Smooth muscle cell (in vitro differentiated cells): Measurements from ENCODE around the gene VDAC2. TPM values are rescaled to one million over a fixed set of nuclear protein-coding genes. Genes with fewer than 3 reads are reported as not detected.

Experiments used
- DNase-seq: peaks from one replicate; lab custom pipeline; 2025; ENCODE audit not compliant: unreplicated experiment; lab: John Stamatoyannopoulos, UW
- H2AFZ ChIP-seq: fragments of 200-600 bp; sonication (generic); 2 replicates; pipeline ENCODE4 v1.6.0; 2016; ENCODE audit warnings: antibody characterized with exemption, low read depth, mild to moderate bottlenecking
- H3F3A ChIP-seq: fragments of 200-600 bp; sonication (generic); 2 replicates; pipeline ENCODE4 v1.6.0; 2017; ENCODE audit warnings: antibody characterized with exemption, low read depth
- H3K27ac ChIP-seq: fragments of 200-600 bp; sonication (generic); 2 replicates; pipeline ENCODE4 v1.5.1; 2016; ENCODE audit warnings: low read depth, mild to moderate bottlenecking
- H3K27me3 ChIP-seq: fragments of 200-600 bp; sonication (generic); 2 replicates; pipeline ENCODE4 v1.6.1; 2016; ENCODE audit warnings: low read depth, mild to moderate bottlenecking
- H3K36me3 ChIP-seq: fragments of 200-600 bp; sonication (generic); 2 replicates; pipeline ENCODE4 v1.5.1; 2016; ENCODE audit warnings: low read depth
- H3K4me1 ChIP-seq: fragments of 200-600 bp; sonication (generic); 2 replicates; pipeline ENCODE4 v1.5.1; 2016; ENCODE audit warnings: low read depth
- H3K4me2 ChIP-seq: fragments of 200-600 bp; sonication (generic); 2 replicates; pipeline ENCODE4 v1.6.0; 2016; ENCODE audit warnings: mild to moderate bottlenecking
- H3K4me3 ChIP-seq: fragments of 200-600 bp; sonication (generic); 2 replicates; pipeline ENCODE4 v1.5.1; 2016; ENCODE audit warnings: mild to moderate bottlenecking
- H3K79me2 ChIP-seq: fragments of 200-600 bp; sonication (generic); 2 replicates; pipeline ENCODE4 v1.6.0; 2016; ENCODE audit warnings: low read depth, mild to moderate bottlenecking
- H3K9ac ChIP-seq: fragments of 200-600 bp; sonication (generic); 2 replicates; pipeline ENCODE4 v1.6.0; 2016; ENCODE audit warnings: low read depth
- H3K9me3 ChIP-seq: fragments of 200-600 bp; sonication (generic); replicated peaks from 2 replicates; pipeline ENCODE4 v1.5.1; 2016; ENCODE audit warnings: low read depth
- H4K20me1 ChIP-seq: fragments of 200-600 bp; sonication (generic); 2 replicates; pipeline ENCODE4 v1.6.0; 2016; ENCODE audit warnings: low read depth
- CTCF ChIP-seq: fragments of 200-600 bp; sonication (generic); IDR thresholded peaks from 2 replicates; pipeline ENCODE4 v1.5.1; 2017; ENCODE audit warnings: borderline replicate concordance, mild to moderate bottlenecking, antibody characterized with exemption; ENCODE audit not compliant: insufficient read depth, poor library complexity, severe bottlenecking
- WGBS: methylation state at CpG from one replicate; pipeline ENCODE4 v1.1.7; 2016; ENCODE audit warnings: low lambda C conversion rate; 5-methylcytosine and 5-hydroxymethylcytosine counted together
- polyA plus RNA-seq: library from polyadenylated mRNA; unstranded; fragments of >200 nt; fragmentation: Nextera tagmentation; extraction: Ambion mirVana; gene quantifications from 2 replicates; pipeline ENCODE4 v1.2.1, GENCODE V29; 2016
- total RNA-seq: library from RNA; depleted of rRNA; stranded (reverse); fragments of >200 nt; gene quantifications from 2 replicates; pipeline ENCODE4 v1.2.3, GENCODE V29; 2014

VDAC2 gene
- total and polyA plus RNA-seq, 2 experiments from 2014 or later = 183 to 207 TPM

GRCh38 chr10:75265856-75266255 is 55.3 kb downstream of the VDAC2 start:
- 81% methylated on average over 6 of the region's 6 CpGs for WGBS
- H3K79me2 ChIP-seq = no peaks in the 10 kb centered on the region
- no peak overlapping the region for H3K4me2 ChIP-seq
- H4K20me1 ChIP-seq = no peaks in the 10 kb centered on the region
- H3K36me3 ChIP-seq = no peaks in the 10 kb centered on the region
- no peak for DNase-seq
- no peak overlapping the region for H3K9ac ChIP-seq
- no peaks in the 10 kb centered on the region for H3F3A ChIP-seq
- no peak for TF ChIP-seq CTCF
- no peak overlapping the region for H3K27ac ChIP-seq
- no peaks in the 10 kb centered on the region for H3K4me1 ChIP-seq
- H2AFZ ChIP-seq = no peak overlapping the region
- H3K9me3 ChIP-seq = no peaks in the 10 kb centered on the region
- H3K4me3 ChIP-seq = no peak overlapping the region
- no peaks in the 10 kb centered on the region for H3K27me3 ChIP-seq

DNA sequence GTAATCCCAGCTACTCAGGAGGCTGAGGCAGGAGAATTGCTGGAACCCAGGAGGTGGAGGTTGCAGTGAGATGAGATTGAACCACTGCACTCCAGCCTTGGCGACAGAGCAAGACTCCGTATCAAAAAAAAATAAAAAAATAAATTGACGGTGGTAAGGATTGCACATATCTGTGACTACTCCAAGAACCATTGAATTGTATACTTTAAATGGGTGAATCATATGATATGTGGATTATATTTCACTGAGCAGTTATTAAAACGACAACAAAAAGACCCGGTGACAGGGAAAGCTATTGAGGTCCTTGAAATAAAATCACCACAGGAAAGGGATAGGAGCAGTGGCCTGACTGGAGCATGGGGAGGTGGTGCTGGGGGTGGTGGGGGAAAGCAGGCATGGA is 56.3 kb downstream of the VDAC2 start:
- Histone ChIP-seq H3K4me3 (no peak overlapping the region), H2AFZ (no peak overlapping the region), H3K9ac (no peak overlapping the region), H3K79me2 (no peaks in the 10 kb centered on the region), H3K9me3 (no peaks in the 10 kb centered on the region), H3K36me3 (no peaks in the 10 kb centered on the region), H3K4me1 (no peaks in the 10 kb centered on the region), H3K27me3 (no peaks in the 10 kb centered on the region), H3K27ac (no peak overlapping the region), H3F3A (no peaks in the 10 kb centered on the region), H3K4me2 (no peak overlapping the region), H4K20me1 (no peaks in the 10 kb centered on the region)
- no peak for TF ChIP-seq CTCF
- DNase-seq = no peak
- 78% methylated on average over 5 of the region's 5 CpGs for WGBS

GRCh38 chr10:75269605-75270004 is 59.0 kb downstream of the VDAC2 start:
- no peak for TF ChIP-seq CTCF
- Histone ChIP-seq H3K4me2 (no peak overlapping the region), H3F3A (no peaks in the 10 kb centered on the region)

GRCh38 chr10:75272094-75272493 is 61.5 kb downstream of the VDAC2 start:
- Histone ChIP-seq H3K36me3 (no peaks in the 10 kb centered on the region), H3K9ac (no peak overlapping the region), H3K27me3 (no peaks in the 10 kb centered on the region), H3K4me2 (no peak overlapping the region), H3K79me2 (no peaks in the 10 kb centered on the region), H3K9me3 (no peaks in the 10 kb centered on the region), H3K27ac (no peak overlapping the region), H3K4me3 (no peak overlapping the region), H2AFZ (no peak overlapping the region), H4K20me1 (no peaks in the 10 kb centered on the region), H3F3A (no peaks in the 10 kb centered on the region), H3K4me1 (no peaks in the 10 kb centered on the region)
- no peak for DNase-seq
- WGBS = over 99% methylated on average over 5 of the region's 5 CpGs
- TF ChIP-seq CTCF = no peak

More at GRCh38 chr10:75269605-75270004, 59.0 kb downstream of the VDAC2 start:
- Histone ChIP-seq H2AFZ (no peak overlapping the region), H3K9ac (no peak overlapping the region), H3K36me3 (no peaks in the 10 kb centered on the region), H3K4me3 (no peak overlapping the region), H3K27me3 (no peaks in the 10 kb centered on the region), H3K9me3 (no peaks in the 10 kb centered on the region), H4K20me1 (no peaks in the 10 kb centered on the region), H3K4me1 (no peaks in the 10 kb centered on the region), H3K79me2 (no peaks in the 10 kb centered on the region), H3K27ac (no peak overlapping the region)
- 86% methylated on average over 5 of the region's 5 CpGs for WGBS
- no peak for DNase-seq
